NB4 (cell line): Measurements from ENCODE around the gene PTPRD.

Experiments
- CTCF ChIP-seq: IDR thresholded peaks from one replicate; pipeline ENCODE4 v1.5.1; 2012; ENCODE audit warnings: low read depth, low read length
- POLR2A ChIP-seq: IDR thresholded peaks from 2 replicates; pipeline ENCODE4 v1.6.1; 2011; ENCODE audit warnings: mild to moderate bottlenecking; ENCODE audit not compliant: insufficient read length; ENCODE audit errors: extremely low read depth

GRCh38 chr9:9799287-9799686 is 813.5 kb downstream of the PTPRD start:
- TF ChIP-seq CTCF (no peak), POLR2A (no peak)
